ENCODE results near the gene GGA1.

DNA sequence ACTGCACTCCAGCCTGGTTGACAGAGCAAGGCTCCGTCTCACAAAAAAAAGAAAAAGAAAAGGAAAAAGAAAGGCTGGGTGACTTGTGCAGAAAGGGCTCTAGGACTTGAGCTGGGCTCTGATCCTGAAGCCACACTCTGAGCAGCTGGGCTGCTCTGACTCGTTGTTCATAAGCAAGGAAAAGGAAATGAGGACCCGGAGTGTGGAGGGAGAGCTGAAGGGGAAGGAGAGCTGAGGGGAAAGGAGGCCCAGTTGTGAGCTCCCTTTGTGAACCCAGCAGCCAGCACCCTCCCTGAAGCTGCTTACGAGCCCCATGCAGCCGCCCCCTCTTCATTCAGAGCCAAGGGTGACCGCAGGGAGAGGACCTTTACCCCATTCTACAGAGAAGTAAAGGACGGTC, 18.5 kb downstream of the GGA1 start:
- TF ChIP-seq POLR2AphosphoS5 (IDR thresholded peaks at IDR 0.05) (no peak), CTCF (IDR thresholded peaks at IDR 0.05) (no peak)

Measured in prostate gland (tissue), 2 donors.